H9 (cell line): ENCODE measurements around the gene UBL4A. TPM values are rescaled to one million over a fixed set of nuclear protein-coding genes. Genes with fewer than 3 reads are reported as not detected.

Source experiments
- DNase-seq: peaks from one replicate; pipeline ENCODE4 v3.0.0-alpha.2; 2017
- H2AFZ ChIP-seq: one replicate; pipeline ENCODE4 v1.6.1; 2013; ENCODE audit warnings: mild to moderate bottlenecking, low read length, control low read depth, moderate library complexity
- H2AK5ac ChIP-seq: 2 replicates; pipeline ENCODE4 v1.6.1; 2013; ENCODE audit warnings: low read length, control low read depth, mixed read lengths; ENCODE audit not compliant: insufficient read length
- H2BK120ac ChIP-seq: one replicate; pipeline ENCODE4 v1.6.1; 2013; ENCODE audit warnings: low read depth, mild to moderate bottlenecking, low read length, control low read depth, inconsistent platforms; ENCODE audit not compliant: poor library complexity, severe bottlenecking
- H2BK12ac ChIP-seq: 2 replicates; pipeline ENCODE4 v1.6.1; 2013; ENCODE audit warnings: low read length, control low read depth, mixed read lengths, low read depth; ENCODE audit not compliant: insufficient read length
- H2BK15ac ChIP-seq: 2 replicates; pipeline ENCODE4 v1.6.1; 2013; ENCODE audit warnings: low read depth, low read length, control low read depth
- H2BK20ac ChIP-seq: one replicate; pipeline ENCODE4 v1.6.1; 2013; ENCODE audit warnings: low read depth, mild to moderate bottlenecking, low read length, control low read depth, inconsistent platforms; ENCODE audit not compliant: poor library complexity, severe bottlenecking
- H2BK5ac ChIP-seq: 2 replicates; pipeline ENCODE4 v1.6.1; 2013; ENCODE audit warnings: low read length, control low read depth, mixed read lengths; ENCODE audit not compliant: insufficient read length
- H3K14ac ChIP-seq: 2 replicates; pipeline ENCODE4 v1.6.1; 2013; ENCODE audit warnings: low read length, control low read depth; ENCODE audit not compliant: insufficient read depth
- H3K18ac ChIP-seq: 2 replicates; pipeline ENCODE4 v1.6.1; 2013; ENCODE audit warnings: low read depth, mild to moderate bottlenecking, mixed read lengths, low read length, control low read depth; ENCODE audit not compliant: insufficient read length
- H3K23ac ChIP-seq: 2 replicates; pipeline ENCODE4 v1.6.1; 2013; ENCODE audit warnings: low read length, control low read depth, mixed read lengths, low read depth; ENCODE audit not compliant: insufficient read length
- H3K23me2 ChIP-seq: 2 replicates; pipeline ENCODE4 v1.6.1; 2013; ENCODE audit warnings: low read depth, mild to moderate bottlenecking, mixed read lengths, low read length, control low read depth; ENCODE audit not compliant: insufficient read length, poor library complexity, severe bottlenecking
- H3K27ac ChIP-seq: 2 replicates; pipeline ENCODE4 v1.5.1; 2013; ENCODE audit warnings: low read length, control low read depth, mixed read lengths, low read depth; ENCODE audit not compliant: insufficient read length
- H3K27me3 ChIP-seq: 2 replicates; pipeline ENCODE4 v1.6.1; 2013; ENCODE audit warnings: low read length, control low read depth, inconsistent platforms; ENCODE audit not compliant: insufficient read depth
- H3K4ac ChIP-seq: 2 replicates; pipeline ENCODE4 v1.6.1; 2013; ENCODE audit warnings: low read depth, mild to moderate bottlenecking, control low read depth, inconsistent platforms, low read length, moderate library complexity
- H3K4me1 ChIP-seq: 2 replicates; pipeline ENCODE4 v1.6.1; 2013; ENCODE audit warnings: low read length, control low read depth, inconsistent platforms; ENCODE audit not compliant: insufficient read depth
- H3K4me2 ChIP-seq: 2 replicates; pipeline ENCODE4 v1.6.1; 2013; ENCODE audit warnings: low read length, control low read depth, mixed read lengths; ENCODE audit not compliant: insufficient read length, insufficient read depth
- H3K56ac ChIP-seq: 2 replicates; pipeline ENCODE4 v1.6.1; 2013; ENCODE audit warnings: low read depth, mild to moderate bottlenecking, mixed read lengths, low read length, control low read depth; ENCODE audit not compliant: insufficient read length
- H3K79me1 ChIP-seq: 2 replicates; pipeline ENCODE4 v1.6.1; 2013; ENCODE audit warnings: low read depth, mild to moderate bottlenecking, moderate library complexity, low read length, control low read depth, inconsistent platforms; ENCODE audit not compliant: insufficient read depth, poor library complexity, severe bottlenecking
- H3K79me2 ChIP-seq: 2 replicates; pipeline ENCODE4 v1.6.1; 2013; ENCODE audit warnings: low read length, control low read depth, inconsistent platforms; ENCODE audit not compliant: insufficient read depth
- H3K9ac ChIP-seq: 2 replicates; pipeline ENCODE4 v1.6.1; 2013; ENCODE audit warnings: low read length, control low read depth, mixed read lengths; ENCODE audit not compliant: insufficient read length; ENCODE audit errors: extremely low read depth
- H3K9me3 ChIP-seq: one replicate; pipeline ENCODE4 v1.6.1; 2013; ENCODE audit warnings: low read depth, low read length, inconsistent platforms; ENCODE audit not compliant: control insufficient read depth
- H3T11ph ChIP-seq: one replicate; pipeline ENCODE4 v1.6.1; 2013; ENCODE audit warnings: mild to moderate bottlenecking, low read length, control low read depth, inconsistent platforms
- H4K20me1 ChIP-seq: one replicate; pipeline ENCODE4 v1.6.1; 2013; ENCODE audit not compliant: control insufficient read depth, insufficient read length, insufficient read depth
- H4K5ac ChIP-seq: 2 replicates; pipeline ENCODE4 v1.6.1; 2013; ENCODE audit warnings: low read depth, mild to moderate bottlenecking, mixed read lengths, low read length, control low read depth; ENCODE audit not compliant: insufficient read length
- H4K8ac ChIP-seq: replicated peaks from 2 replicates; pipeline ENCODE4 v1.6.1; 2013; ENCODE audit warnings: low read length, control low read depth, mixed read lengths, low read depth; ENCODE audit not compliant: insufficient read length
- H4K91ac ChIP-seq: 2 replicates; pipeline ENCODE4 v1.6.1; 2013; ENCODE audit warnings: low read depth, mild to moderate bottlenecking, moderate library complexity, mixed read lengths, low read length, control low read depth; ENCODE audit not compliant: insufficient read length
- H3K27ac Mint-ChIP-seq, 3 experiments: 2 replicates in 2 of 3; 3 replicates in 1 of 3; pipeline ENCODE4 v1.8.0; 2020 to 2021; ENCODE audit warnings: mixed read lengths in 3 of 3, mild to moderate bottlenecking in 1 of 3, moderate library complexity in 1 of 3
- H3K27me3 Mint-ChIP-seq: 2 replicates; pipeline ENCODE4 v1.8.0; 2021; ENCODE audit warnings: low read depth, mild to moderate bottlenecking, moderate library complexity, mixed read lengths
- H3K36me3 Mint-ChIP-seq, 3 experiments: 2 replicates in 2 of 3; 3 replicates in 1 of 3; pipeline ENCODE4 v1.8.0; 2020 to 2021; ENCODE audit warnings: low read depth in 3 of 3, mixed read lengths in 3 of 3; ENCODE audit not compliant: insufficient read depth in 1 of 3
- H3K4me1 Mint-ChIP-seq, 2 experiments: 2 replicates each; pipeline ENCODE4 v1.8.0; 2020; ENCODE audit warnings: mixed read lengths in 2 of 2
- H3K4me3 Mint-ChIP-seq, 2 experiments: 2 replicates in 1 of 2; 3 replicates in 1 of 2; pipeline ENCODE4 v1.8.0; 2020 to 2021; ENCODE audit warnings: mild to moderate bottlenecking in 2 of 2, mixed read lengths in 2 of 2, moderate library complexity in 1 of 2
- H3K9me3 Mint-ChIP-seq, 2 experiments: 2 replicates in 1 of 2; 3 replicates in 1 of 2; pipeline ENCODE4 v1.8.0; 2020; ENCODE audit warnings: mild to moderate bottlenecking in 2 of 2, mixed read lengths in 2 of 2, moderate library complexity in 1 of 2
- WGBS: extraction: QIAGEN DNeasy Blood & Tissue Kit; methylation state at CpG from one replicate; pipeline ENCODE4 v1.1.7; 2013; ENCODE audit warnings: missing lambda C conversion rate, low lambda C conversion rate, mixed read lengths; ENCODE audit not compliant: insufficient read length; ENCODE audit errors: extremely low coverage; 5-methylcytosine and 5-hydroxymethylcytosine counted together
- total RNA-seq: library from RNA; stranded (reverse); gene quantifications from 2 replicates; pipeline ENCODE4 v1.2.1, GENCODE V29; 2021
- TF ChIP-seq, protein P1 (sequence below): fragments of 200-600 bp; sonication (generic); conservative IDR thresholded peaks from 3 replicates; pipeline ENCODE4 v1.8.0; 2021; ENCODE audit warnings: antibody characterized with exemption, mild to moderate bottlenecking

Gene UBL4A
- total RNA-seq, 1 experiment from 2014 or later = 30.9 TPM

- Histone ChIP-seq H2BK5ac (no peak overlapping the region), H3K27me3 (no peaks in the 10 kb centered on the region), H2BK15ac (no peak overlapping the region; the same call in 1 of the 2 replicates), H3K56ac (no peak overlapping the region), H4K5ac (no peak overlapping the region), H3K23me2 (no peaks in the 10 kb centered on the region), H3K14ac (no peak overlapping the region), H3K23ac (no peak overlapping the region), H4K8ac (no peak overlapping the region), H3K79me2 (no peaks in the 10 kb centered on the region), H3K27ac (no peak overlapping the region), H2BK120ac (no peak overlapping the region), H3K4ac (no peak overlapping the region), H2AFZ (no peak overlapping the region), H3K18ac (no peak overlapping the region), H2BK12ac (no peak overlapping the region), H4K20me1 (no peaks in the 10 kb centered on the region), H4K91ac (no peak overlapping the region), H3K79me1 (no peaks in the 10 kb centered on the region), H3K4me1 (no peaks in the 10 kb centered on the region; the same call in 1 of the 2 replicates), H2BK20ac (no peak overlapping the region), H3K9me3 (peaks cover 47% of the 10 kb centered on the region), H3T11ph (no peak overlapping the region), H3K9ac (no peak overlapping the region), H2AK5ac (no peak overlapping the region), H3K4me2 (no peak overlapping the region)
- peaks cover 3 to 19% (median 19%) of the 10 kb centered on the region in 3 experiments; a peak in 6 of 7 replicates for H3K36me3 Mint-ChIP-seq
- DNase-seq = no peak
- no peak overlapping the region; a peak in 1 of 5 replicates for H3K4me3 Mint-ChIP-seq
- peak overlapping the region in 1 of 3 experiments; percentile 48; a peak in 1 of 7 replicates for H3K27ac Mint-ChIP-seq
- H3K9me3 Mint-ChIP-seq = peaks cover 64 to 72% of the 10 kb centered on the region in 2 experiments
- TF ChIP-seq, protein P1, sequence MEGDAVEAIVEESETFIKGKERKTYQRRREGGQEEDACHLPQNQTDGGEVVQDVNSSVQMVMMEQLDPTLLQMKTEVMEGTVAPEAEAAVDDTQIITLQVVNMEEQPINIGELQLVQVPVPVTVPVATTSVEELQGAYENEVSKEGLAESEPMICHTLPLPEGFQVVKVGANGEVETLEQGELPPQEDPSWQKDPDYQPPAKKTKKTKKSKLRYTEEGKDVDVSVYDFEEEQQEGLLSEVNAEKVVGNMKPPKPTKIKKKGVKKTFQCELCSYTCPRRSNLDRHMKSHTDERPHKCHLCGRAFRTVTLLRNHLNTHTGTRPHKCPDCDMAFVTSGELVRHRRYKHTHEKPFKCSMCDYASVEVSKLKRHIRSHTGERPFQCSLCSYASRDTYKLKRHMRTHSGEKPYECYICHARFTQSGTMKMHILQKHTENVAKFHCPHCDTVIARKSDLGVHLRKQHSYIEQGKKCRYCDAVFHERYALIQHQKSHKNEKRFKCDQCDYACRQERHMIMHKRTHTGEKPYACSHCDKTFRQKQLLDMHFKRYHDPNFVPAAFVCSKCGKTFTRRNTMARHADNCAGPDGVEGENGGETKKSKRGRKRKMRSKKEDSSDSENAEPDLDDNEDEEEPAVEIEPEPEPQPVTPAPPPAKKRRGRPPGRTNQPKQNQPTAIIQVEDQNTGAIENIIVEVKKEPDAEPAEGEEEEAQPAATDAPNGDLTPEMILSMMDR = no peak
- peaks cover 3 to 12% of the 10 kb centered on the region in 2 experiments; a peak in 3 of 4 replicates for H3K4me1 Mint-ChIP-seq
- H3K27me3 Mint-ChIP-seq = peaks cover 3% of the 10 kb centered on the region; the same call in 1 of the 2 replicates
- WGBS = no CpG with 5 or more reads among the region's 20 CpGs
Measured at GRCh38 chrX:154488336-154489075, 2.1 kb upstream of the UBL4A start.
